Mammary epithelial cell (primary cell): Measurements from ENCODE around the gene LRIT3.

Experiments
- CTCF ChIP-seq, 2 donors: IDR thresholded peaks in 1 of 2; conservative IDR thresholded peaks in 1 of 2; 2 replicates each; pipeline ENCODE4 v1.5.1; 2011 to 2012; ENCODE audit warnings: inconsistent platforms in 2 of 2, low read length in 2 of 2, mild to moderate bottlenecking in 2 of 2, control low read depth in 1 of 2, low read depth in 1 of 2; ENCODE audit not compliant: insufficient read depth in 1 of 2; ENCODE audit errors: extremely low read depth in 1 of 2
- EZH2 ChIP-seq: IDR thresholded peaks from 2 replicates; pipeline ENCODE4 v1.6.1; 2012; ENCODE audit warnings: low read length, inconsistent platforms, borderline replicate concordance

- no peak for TF ChIP-seq CTCF (conservative IDR thresholded peaks at IDR 0.05 in 1 of 2, IDR thresholded peaks at IDR 0.05 in 1 of 2; ENCODE audit: extremely low read depth in 1 of 2, insufficient read depth in 1 of 2, low read depth in 1 of 2, low read length in 2 of 2)
- no peak for TF ChIP-seq EZH2
Measured at GRCh38 chr4:109836985-109837384, 10.9 kb upstream of the LRIT3 start.
